OCI-LY1 (cell line): Measurements from ENCODE around the gene TRPM6.

Experiments used
- EZH2 ChIP-seq: fragments of 200-600 bp; sonication (generic), shearing (Covaris generic); IDR thresholded peaks from 2 replicates; pipeline ENCODE4 v1.8.0; 2017; ENCODE audit warnings: borderline replicate concordance, mixed run types, mild to moderate bottlenecking, antibody characterized with exemption, low read length, moderate library complexity, mixed read lengths
- TF ChIP-seq, protein P1 (sequence below): fragments of 200-600 bp; sonication (generic), shearing (Covaris generic); IDR thresholded peaks from 2 replicates; pipeline ENCODE4 v1.5.1; 2017; ENCODE audit warnings: mild to moderate bottlenecking, antibody characterized with exemption, low read length, moderate library complexity, mixed read lengths

- TF ChIP-seq, protein P1, sequence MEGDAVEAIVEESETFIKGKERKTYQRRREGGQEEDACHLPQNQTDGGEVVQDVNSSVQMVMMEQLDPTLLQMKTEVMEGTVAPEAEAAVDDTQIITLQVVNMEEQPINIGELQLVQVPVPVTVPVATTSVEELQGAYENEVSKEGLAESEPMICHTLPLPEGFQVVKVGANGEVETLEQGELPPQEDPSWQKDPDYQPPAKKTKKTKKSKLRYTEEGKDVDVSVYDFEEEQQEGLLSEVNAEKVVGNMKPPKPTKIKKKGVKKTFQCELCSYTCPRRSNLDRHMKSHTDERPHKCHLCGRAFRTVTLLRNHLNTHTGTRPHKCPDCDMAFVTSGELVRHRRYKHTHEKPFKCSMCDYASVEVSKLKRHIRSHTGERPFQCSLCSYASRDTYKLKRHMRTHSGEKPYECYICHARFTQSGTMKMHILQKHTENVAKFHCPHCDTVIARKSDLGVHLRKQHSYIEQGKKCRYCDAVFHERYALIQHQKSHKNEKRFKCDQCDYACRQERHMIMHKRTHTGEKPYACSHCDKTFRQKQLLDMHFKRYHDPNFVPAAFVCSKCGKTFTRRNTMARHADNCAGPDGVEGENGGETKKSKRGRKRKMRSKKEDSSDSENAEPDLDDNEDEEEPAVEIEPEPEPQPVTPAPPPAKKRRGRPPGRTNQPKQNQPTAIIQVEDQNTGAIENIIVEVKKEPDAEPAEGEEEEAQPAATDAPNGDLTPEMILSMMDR, result no peak
- no peak for TF ChIP-seq EZH2
These were observed 112.3 kb downstream of the TRPM6 start for GRCh38 chr9:74775396-74775795.
